ENCODE data around the gene MLYCD. TPM values are rescaled to one million over a fixed set of nuclear protein-coding genes. Genes with fewer than 3 reads are reported as not detected.
A peak's percentile ranks its signal among the peaks of the same experiment; 100 is the strongest.

Gene MLYCD
- total RNA-seq, 6 donors from 2014 or later: 7.5 to 30.4 (median 11.3) TPM

GRCh38 chr16:83862661-83863060, 36.3 kb upstream of the MLYCD start:
- 83 to 84% methylated on average over 7 of the region's 7 CpGs for whole genome bisulfite sequencing, 2 donors
- Histone ChIP-seq H3K27me3 (no peaks in the 10 kb centered on the region), H3K4me1 (no peaks in the 10 kb centered on the region), H3K36me3 (no peaks in the 10 kb centered on the region), H3K4me3 (no peak overlapping the region), H3K27ac (no peak overlapping the region), H3K9me3 (no peaks in the 10 kb centered on the region)
- ATAC-seq (ENCODE audit: low FRiP score in 2 of 2) (no peak), DNase-seq (no peak)
- TF ChIP-seq EP300 (IDR thresholded peaks at IDR 0.05) (no peak), POLR2AphosphoS5 (IDR thresholded peaks at IDR 0.05) (no peak), CTCF (IDR thresholded peaks at IDR 0.05) (no peak), POLR2A (IDR thresholded peaks at IDR 0.05) (no peak)

- Histone ChIP-seq H3K27ac (no peak overlapping the region), H3K9me3 (no peaks in the 10 kb centered on the region), H3K27me3 (no peaks in the 10 kb centered on the region), H3K4me1 (no peaks in the 10 kb centered on the region), H3K36me3 (no peaks in the 10 kb centered on the region), H3K4me3 (no peak overlapping the region)
- ATAC-seq (ENCODE audit: low FRiP score in 2 of 2) (no peak), DNase-seq (no peak)
- 67 to 70% methylated on average over 1 of the region's 1 CpG for WGBS, 2 donors
- no peak for TF ChIP-seq POLR2AphosphoS5 (IDR thresholded peaks at IDR 0.05)
- no peak for TF ChIP-seq CTCF (IDR thresholded peaks at IDR 0.05)
- TF ChIP-seq POLR2A (IDR thresholded peaks at IDR 0.05): no peak
- no peak for TF ChIP-seq EP300 (IDR thresholded peaks at IDR 0.05)
Measured at GRCh38 chr16:83863682-83864081, 35.2 kb upstream of the MLYCD start.

GRCh38 chr16:83870830-83871229, 28.1 kb upstream of the MLYCD start:
- no peak for DNase-seq
- WGBS, 2 donors: 71 to 76% methylated on average over 5 of the region's 5 CpGs
- ATAC-seq (ENCODE audit: low FRiP score in 2 of 2): no peak
- Histone ChIP-seq H3K4me3 (no peak overlapping the region), H3K9me3 (no peaks in the 10 kb centered on the region), H3K27ac (no peak overlapping the region), H3K36me3 (no peaks in the 10 kb centered on the region), H3K4me1 (no peaks in the 10 kb centered on the region), H3K27me3 (no peaks in the 10 kb centered on the region)
- TF ChIP-seq POLR2A (IDR thresholded peaks at IDR 0.05) (no peak), EP300 (IDR thresholded peaks at IDR 0.05) (no peak), CTCF (IDR thresholded peaks at IDR 0.05) (no peak), POLR2AphosphoS5 (IDR thresholded peaks at IDR 0.05) (no peak)

- Histone ChIP-seq H3K36me3 (no peaks in the 10 kb centered on the region), H3K4me1 (no peaks in the 10 kb centered on the region), H3K27ac (no peak overlapping the region), H3K9me3 (no peaks in the 10 kb centered on the region), H3K4me3 (no peak overlapping the region), H3K27me3 (no peaks in the 10 kb centered on the region)
- TF ChIP-seq POLR2A (IDR thresholded peaks at IDR 0.05) (no peak), CTCF (IDR thresholded peaks at IDR 0.05) (peak in 4 of 6 experiments; percentile 17 to 49 (median 34))
- 36 to 42% methylated on average over 6 of the region's 6 CpGs for WGBS, 2 donors
- DNase-seq: no peak
- no peak for ATAC-seq (ENCODE audit: low FRiP score in 2 of 2)
Measured at GRCh38 chr16:83878838-83879237, 20.1 kb upstream of the MLYCD start.

GRCh38 chr16:83882163-83882885, 16.6 kb upstream of the MLYCD start:
- DNase-seq (no peak), ATAC-seq (ENCODE audit: low FRiP score in 2 of 2) (no peak)
- H3K9me3 ChIP-seq: no peaks in the 10 kb centered on the region
- 80 to 86% methylated on average over 8 of the region's 8 CpGs for WGBS, 2 donors
- no peaks in the 10 kb centered on the region for H3K27me3 ChIP-seq
- H3K36me3 ChIP-seq: no peaks in the 10 kb centered on the region
- H3K27ac ChIP-seq: no peak overlapping the region
- no peaks in the 10 kb centered on the region for H3K4me1 ChIP-seq
- no peak for TF ChIP-seq EP300 (IDR thresholded peaks at IDR 0.05)
- no peak for TF ChIP-seq CTCF (IDR thresholded peaks at IDR 0.05)
- TF ChIP-seq POLR2AphosphoS5 (IDR thresholded peaks at IDR 0.05): no peak
- no peak overlapping the region for H3K4me3 ChIP-seq

Measured in upper lobe of left lung (tissue), 6 donors.